ENCODE data around the gene NABP2. TPM values are rescaled to one million over a fixed set of nuclear protein-coding genes. Genes with fewer than 3 reads are reported as not detected.
A peak's percentile ranks its signal among the peaks of the same experiment; 100 is the strongest.

NABP2 gene
- total RNA-seq, 1 experiment from 2014 or later: 49.0 TPM

DNA sequence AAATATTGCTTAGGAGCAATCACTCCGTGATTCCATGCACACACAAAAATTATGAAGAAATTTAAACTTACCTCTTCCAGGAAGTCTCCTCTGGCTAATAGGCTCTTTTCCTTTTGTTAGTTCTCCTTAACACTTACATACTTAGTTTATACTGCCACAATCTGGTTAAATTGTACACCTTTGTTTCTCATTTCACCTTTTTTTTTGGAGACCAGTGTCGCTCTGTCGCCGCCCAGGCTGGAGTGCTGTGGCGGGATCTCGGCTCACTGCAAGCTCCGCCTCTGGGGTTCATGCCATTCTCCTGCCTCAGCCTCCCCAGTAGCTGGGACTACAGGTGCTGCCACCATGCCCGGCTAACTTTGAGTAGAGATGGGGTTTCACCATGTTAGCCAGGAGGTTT lies 36.2 kb downstream of the NABP2 start:
- H3K36me3 Mint-ChIP-seq (ENCODE audit: insufficient read depth in 1 of 3, low read depth in 3 of 3): peaks cover 6 to 14% (median 13%) of the 10 kb centered on the region in 3 experiments; a peak in 6 of 7 replicates
- H4K8ac ChIP-seq (replicated peaks; ENCODE audit: insufficient read length, low read depth, low read length): no peak overlapping the region
- H2BK5ac ChIP-seq (ENCODE audit: insufficient read length, low read length): no peak overlapping the region
- no peak overlapping the region for H3K23ac ChIP-seq (ENCODE audit: insufficient read length, low read depth, low read length)
- H2AK5ac ChIP-seq (ENCODE audit: insufficient read length, low read length): no peak overlapping the region
- 0 out of 7 replicates have a peak overlapping the region, but pooled peaks of 1 of the 3 experiments have one; percentile 9 for H3K27ac Mint-ChIP-seq
- H3K18ac ChIP-seq (ENCODE audit: insufficient read length, low read depth, low read length): no peak overlapping the region
- no peaks in the 10 kb centered on the region for H3K9me3 ChIP-seq (ENCODE audit: control insufficient read depth, low read depth, low read length)
- no peaks in the 10 kb centered on the region for H3K27me3 ChIP-seq (ENCODE audit: insufficient read depth, low read length)
- H3K79me2 ChIP-seq (ENCODE audit: insufficient read depth, low read length): no peaks in the 10 kb centered on the region
- H2BK12ac ChIP-seq (ENCODE audit: insufficient read length, low read depth, low read length): no peak overlapping the region
- no peaks in the 10 kb centered on the region for H4K20me1 ChIP-seq (ENCODE audit: control insufficient read depth, insufficient read depth, insufficient read length)
- no CpG with 5 or more reads among the region's 8 CpGs for whole genome bisulfite sequencing (ENCODE audit: extremely low coverage, insufficient read length, low lambda C conversion rate)
- no peak overlapping the region for H3K4me2 ChIP-seq (ENCODE audit: insufficient read depth, insufficient read length, low read length)
- H3K79me1 ChIP-seq (ENCODE audit: insufficient read depth, low read depth, low read length, poor library complexity, severe bottlenecking): no peaks in the 10 kb centered on the region
- H2AFZ ChIP-seq (ENCODE audit: low read length): no peak overlapping the region
- H3K4me1 Mint-ChIP-seq: peaks cover 20% of the 10 kb centered on the region in 2 experiments
- H3K14ac ChIP-seq (ENCODE audit: insufficient read depth, low read length): no peak overlapping the region
- no peak overlapping the region for H3T11ph ChIP-seq (ENCODE audit: low read length)
- no peak overlapping the region for H3K4ac ChIP-seq (ENCODE audit: low read depth, low read length)
- H2BK20ac ChIP-seq (ENCODE audit: low read depth, low read length, poor library complexity, severe bottlenecking): no peak overlapping the region
- H3K4me3 Mint-ChIP-seq: no peak overlapping the region
- H3K23me2 ChIP-seq (ENCODE audit: insufficient read length, low read depth, low read length, poor library complexity, severe bottlenecking): no peaks in the 10 kb centered on the region
- no peaks in the 10 kb centered on the region; a peak in 1 of 5 replicates for H3K9me3 Mint-ChIP-seq
- peaks cover 2% of the 10 kb centered on the region; the same call in 1 of the 2 replicates for H3K27me3 Mint-ChIP-seq (ENCODE audit: low read depth)
- TF ChIP-seq CTCF (conservative IDR thresholded peaks at IDR 0.05): no peak
- H3K9ac ChIP-seq (ENCODE audit: extremely low read depth, insufficient read length, low read length): no peak overlapping the region
- no peak overlapping the region for H4K91ac ChIP-seq (ENCODE audit: insufficient read length, low read depth, low read length)
- DNase-seq: no peak
- no peak overlapping the region for H3K27ac ChIP-seq (ENCODE audit: insufficient read length, low read depth, low read length)
- no peaks in the 10 kb centered on the region for H3K4me1 ChIP-seq (ENCODE audit: insufficient read depth, low read length)
- no peak overlapping the region for H3K56ac ChIP-seq (ENCODE audit: insufficient read length, low read depth, low read length)
- no peak overlapping the region for H2BK120ac ChIP-seq (ENCODE audit: low read depth, low read length, poor library complexity, severe bottlenecking)
- no peak overlapping the region for H2BK15ac ChIP-seq (ENCODE audit: low read depth, low read length)
- no peak overlapping the region for H4K5ac ChIP-seq (ENCODE audit: insufficient read length, low read depth, low read length)
